GM06990 (cell line): ENCODE data around the gene ASNSD1.
A peak's percentile ranks its signal among the peaks of the same experiment; 100 is the strongest.

ENCODE experiments used
- DNase-seq: peaks from one replicate; pipeline ENCODE4 v3.0.0-alpha.2; 2011; ENCODE audit not compliant: insufficient read length; ENCODE audit errors: extremely low read depth
- H3K27me3 ChIP-seq: replicated peaks from 2 replicates; pipeline ENCODE4 v1.6.0; 2011; ENCODE audit warnings: low read length; ENCODE audit not compliant: control insufficient read depth, insufficient read depth
- H3K36me3 ChIP-seq: 2 replicates; pipeline ENCODE4 v1.5.1; 2011; ENCODE audit warnings: low read length; ENCODE audit not compliant: control insufficient read depth, insufficient read depth
- H3K4me3 ChIP-seq: replicated peaks from 2 replicates; pipeline ENCODE4 v1.5.1; 2011; ENCODE audit warnings: low read depth, mild to moderate bottlenecking, control low read depth, low read length
- TF ChIP-seq, protein P1 (sequence below): IDR thresholded peaks from 2 replicates; pipeline ENCODE4 v1.5.1; 2011; ENCODE audit warnings: low read length, control low read depth, mild to moderate bottlenecking, inconsistent platforms; ENCODE audit not compliant: insufficient read depth, poor library complexity, severe bottlenecking

The ASNSD1 gene

DNA sequence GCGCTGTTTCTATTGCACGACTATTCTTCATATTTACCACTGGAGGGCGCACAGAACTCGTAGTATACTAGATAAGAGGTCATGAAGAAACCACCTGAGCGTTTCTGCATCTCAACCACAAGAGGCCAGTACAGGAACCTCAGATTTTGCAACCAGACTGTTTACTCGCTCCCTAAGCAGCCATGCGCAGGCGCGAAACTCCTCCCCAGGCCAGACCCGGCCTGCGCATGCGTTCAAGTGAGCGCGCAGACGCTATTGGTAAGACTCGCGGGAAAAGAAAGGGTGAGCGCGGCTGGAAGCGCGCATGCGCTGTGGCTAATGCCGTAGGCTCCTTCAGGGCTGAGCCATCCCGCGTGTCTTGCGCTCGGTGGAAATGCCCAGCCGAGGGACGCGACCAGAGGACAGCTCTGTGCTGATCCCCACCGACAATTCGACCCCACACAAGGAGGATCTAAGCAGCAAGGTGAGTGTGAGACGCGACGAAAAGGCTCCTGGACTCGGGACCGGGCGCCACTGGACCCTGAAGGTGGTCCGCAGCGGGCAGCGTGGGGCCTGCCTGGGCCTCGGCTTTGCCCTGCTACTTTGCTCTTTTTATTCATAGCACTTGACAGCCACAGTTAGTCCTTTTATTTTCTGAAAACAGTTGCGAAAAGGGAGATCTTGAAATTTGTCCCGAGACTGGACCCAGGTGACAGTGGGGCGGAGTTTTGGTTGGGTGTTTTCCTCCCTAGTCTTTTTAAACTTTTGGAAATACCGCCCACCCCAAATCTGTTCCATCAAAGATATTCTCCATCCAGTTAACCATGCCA, at the start of gene ASNSD1:
ASNSD1 (plus strand) TSS at position 312 of the 809 bp plus-strand sequence. CDS start 4,674 bp downstream, outside the sequence.
- H3K36me3 ChIP-seq = no peaks in the 10 kb centered on the region; the same call in 1 of the 2 replicates
- H3K27me3 ChIP-seq = no peaks in the 10 kb centered on the region
- DNase-seq = peak; percentile 99
- H3K4me3 ChIP-seq = peak within 1 kb of the TSS; percentile 93
- TF ChIP-seq, protein P1, sequence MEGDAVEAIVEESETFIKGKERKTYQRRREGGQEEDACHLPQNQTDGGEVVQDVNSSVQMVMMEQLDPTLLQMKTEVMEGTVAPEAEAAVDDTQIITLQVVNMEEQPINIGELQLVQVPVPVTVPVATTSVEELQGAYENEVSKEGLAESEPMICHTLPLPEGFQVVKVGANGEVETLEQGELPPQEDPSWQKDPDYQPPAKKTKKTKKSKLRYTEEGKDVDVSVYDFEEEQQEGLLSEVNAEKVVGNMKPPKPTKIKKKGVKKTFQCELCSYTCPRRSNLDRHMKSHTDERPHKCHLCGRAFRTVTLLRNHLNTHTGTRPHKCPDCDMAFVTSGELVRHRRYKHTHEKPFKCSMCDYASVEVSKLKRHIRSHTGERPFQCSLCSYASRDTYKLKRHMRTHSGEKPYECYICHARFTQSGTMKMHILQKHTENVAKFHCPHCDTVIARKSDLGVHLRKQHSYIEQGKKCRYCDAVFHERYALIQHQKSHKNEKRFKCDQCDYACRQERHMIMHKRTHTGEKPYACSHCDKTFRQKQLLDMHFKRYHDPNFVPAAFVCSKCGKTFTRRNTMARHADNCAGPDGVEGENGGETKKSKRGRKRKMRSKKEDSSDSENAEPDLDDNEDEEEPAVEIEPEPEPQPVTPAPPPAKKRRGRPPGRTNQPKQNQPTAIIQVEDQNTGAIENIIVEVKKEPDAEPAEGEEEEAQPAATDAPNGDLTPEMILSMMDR = peak; percentile 93

DNA sequence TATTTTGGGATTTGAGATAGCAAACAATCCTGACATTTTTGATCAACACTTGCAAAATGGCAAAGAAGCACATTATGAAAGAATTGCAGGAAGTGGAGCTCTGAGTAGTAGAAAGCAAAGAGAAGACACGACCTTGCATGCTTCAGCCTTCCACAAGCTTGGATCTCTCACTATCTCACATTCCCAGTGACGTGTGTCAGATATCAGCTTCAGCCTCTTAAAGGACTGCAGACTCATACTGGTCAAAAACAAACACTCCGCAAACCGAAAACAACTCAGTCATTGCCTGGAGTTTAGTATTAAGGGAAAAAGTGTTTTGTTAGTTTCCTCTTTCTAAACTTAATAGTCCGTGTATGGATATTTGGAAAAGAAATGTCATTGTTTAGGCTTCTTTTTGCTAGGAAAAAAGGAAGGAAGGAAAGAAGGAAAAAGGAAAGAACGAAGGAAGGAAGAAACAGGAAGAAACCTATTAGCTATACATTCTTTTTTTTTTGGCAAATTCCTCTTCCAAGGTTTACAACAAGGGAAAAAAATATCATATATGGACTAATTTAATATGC, 48.1 kb upstream of the ASNSD1 start:
- TF ChIP-seq, protein P1 = no peak
- Histone ChIP-seq H3K4me3 (no peak overlapping the region), H3K36me3 (no peaks in the 10 kb centered on the region), H3K27me3 (peaks cover 1% of the 10 kb centered on the region; the same call in 1 of the 2 replicates)
- no peak for DNase-seq

GRCh38 chr2:189613650-189614420, 47.4 kb upstream of the ASNSD1 start:
- DNase-seq = no peak
- Histone ChIP-seq H3K36me3 (no peaks in the 10 kb centered on the region), H3K4me3 (no peak overlapping the region), H3K27me3 (peaks cover 1% of the 10 kb centered on the region; the same call in 1 of the 2 replicates)
- TF ChIP-seq, protein P1 = no peak

- TF ChIP-seq, protein P1 = no peak
- no peak for DNase-seq
- H3K4me3 ChIP-seq = no peak overlapping the region
- H3K27me3 ChIP-seq = peaks cover 1% of the 10 kb centered on the region; the same call in 1 of the 2 replicates
- H3K36me3 ChIP-seq = no peaks in the 10 kb centered on the region
Observed at GRCh38 chr2:189614585-189614984, 46.7 kb upstream of the ASNSD1 start.

GRCh38 chr2:189618197-189618596, 43.1 kb upstream of the ASNSD1 start:
- Histone ChIP-seq H3K4me3 (no peak overlapping the region), H3K27me3 (no peaks in the 10 kb centered on the region; the same call in 1 of the 2 replicates), H3K36me3 (no peaks in the 10 kb centered on the region)
- TF ChIP-seq, protein P1 = no peak
- no peak for DNase-seq
